Measurements from ENCODE around the gene NOL6.
"Not testable (repeated sequence)": the region's sequence is repeated elsewhere in the genome, so short reads cannot be mapped to it uniquely, and the experiment has no call there.

DNA sequence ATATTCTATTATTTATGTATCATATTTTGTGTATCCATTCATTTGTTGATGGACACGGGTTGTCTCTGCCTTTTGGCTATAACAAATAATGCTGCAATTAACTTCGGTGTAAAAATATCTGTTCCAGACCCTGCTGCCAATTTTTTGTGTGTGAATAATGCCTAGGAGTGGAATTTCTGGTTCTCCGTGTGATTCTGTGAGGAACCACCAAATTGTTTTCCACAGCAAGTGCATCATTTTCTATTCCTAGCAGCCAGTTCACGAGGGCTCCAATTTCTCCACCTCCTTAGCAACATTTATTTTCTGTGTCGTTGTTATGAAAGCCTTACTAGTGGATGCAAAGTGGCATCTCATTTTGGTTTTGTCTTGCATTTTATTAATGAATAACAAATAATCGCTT is 48.1 kb upstream of the NOL6 start:
- TF ChIP-seq, protein P1, sequence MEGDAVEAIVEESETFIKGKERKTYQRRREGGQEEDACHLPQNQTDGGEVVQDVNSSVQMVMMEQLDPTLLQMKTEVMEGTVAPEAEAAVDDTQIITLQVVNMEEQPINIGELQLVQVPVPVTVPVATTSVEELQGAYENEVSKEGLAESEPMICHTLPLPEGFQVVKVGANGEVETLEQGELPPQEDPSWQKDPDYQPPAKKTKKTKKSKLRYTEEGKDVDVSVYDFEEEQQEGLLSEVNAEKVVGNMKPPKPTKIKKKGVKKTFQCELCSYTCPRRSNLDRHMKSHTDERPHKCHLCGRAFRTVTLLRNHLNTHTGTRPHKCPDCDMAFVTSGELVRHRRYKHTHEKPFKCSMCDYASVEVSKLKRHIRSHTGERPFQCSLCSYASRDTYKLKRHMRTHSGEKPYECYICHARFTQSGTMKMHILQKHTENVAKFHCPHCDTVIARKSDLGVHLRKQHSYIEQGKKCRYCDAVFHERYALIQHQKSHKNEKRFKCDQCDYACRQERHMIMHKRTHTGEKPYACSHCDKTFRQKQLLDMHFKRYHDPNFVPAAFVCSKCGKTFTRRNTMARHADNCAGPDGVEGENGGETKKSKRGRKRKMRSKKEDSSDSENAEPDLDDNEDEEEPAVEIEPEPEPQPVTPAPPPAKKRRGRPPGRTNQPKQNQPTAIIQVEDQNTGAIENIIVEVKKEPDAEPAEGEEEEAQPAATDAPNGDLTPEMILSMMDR (IDR thresholded peaks at IDR 0.05; ENCODE audit: borderline replicate concordance, extremely low read depth, low read length, poor library complexity, severe bottlenecking): not testable (repeated sequence)
- TF ChIP-seq EZH2 (IDR thresholded peaks at IDR 0.05; ENCODE audit: borderline replicate concordance, low read depth, low read length, severe bottlenecking): not testable (repeated sequence)

All from DND-41 (cell line).